Endothelial cell (in vitro differentiated cells): Measurements from ENCODE around the gene CRB2. TPM values are rescaled to one million over a fixed set of nuclear protein-coding genes. Genes with fewer than 3 reads are reported as not detected.

ENCODE experiments used
- DNase-seq: peaks from one replicate; pipeline ENCODE4 v3.0.0; 2021; ENCODE audit warnings: low spot score
- H3K27ac Mint-ChIP-seq: one replicate; pipeline ENCODE4 v1.8.0; 2021; ENCODE audit warnings: mixed read lengths, inconsistent platforms; ENCODE audit not compliant: unreplicated experiment
- H3K27me3 Mint-ChIP-seq: one replicate; pipeline ENCODE4 v1.8.0; 2021; ENCODE audit warnings: mild to moderate bottlenecking, moderate library complexity, mixed read lengths, inconsistent platforms; ENCODE audit not compliant: unreplicated experiment
- H3K36me3 Mint-ChIP-seq: one replicate; pipeline ENCODE4 v1.8.0; 2021; ENCODE audit warnings: mild to moderate bottlenecking, low read depth, mixed read lengths, inconsistent platforms; ENCODE audit not compliant: unreplicated experiment
- H3K4me1 Mint-ChIP-seq: one replicate; pipeline ENCODE4 v1.8.0; 2021; ENCODE audit warnings: mild to moderate bottlenecking, mixed read lengths, inconsistent platforms; ENCODE audit not compliant: unreplicated experiment
- H3K4me3 Mint-ChIP-seq: one replicate; pipeline ENCODE4 v1.8.0; 2021; ENCODE audit warnings: mild to moderate bottlenecking, mixed read lengths, inconsistent platforms; ENCODE audit not compliant: unreplicated experiment
- H3K9me3 Mint-ChIP-seq: one replicate; pipeline ENCODE4 v1.8.0; 2021; ENCODE audit warnings: mixed read lengths, inconsistent platforms; ENCODE audit not compliant: unreplicated experiment
- total RNA-seq: library from RNA; stranded (reverse); fragmentation: NEBNext Ultra II Directional; extraction: Animal tissue kit (Norgen Biotek cat#: 25700); gene quantifications from one replicate; pipeline ENCODE4 v1.2.1, GENCODE V29; 2021; ENCODE audit not compliant: unreplicated experiment
- TF ChIP-seq, protein P1 (sequence below): fragments of 200-600 bp; sonication (generic); IDR thresholded peaks from one replicate; pipeline ENCODE4 v1.5.0; 2021; ENCODE audit warnings: antibody characterized with exemption; ENCODE audit not compliant: unreplicated experiment

The CRB2 gene
- total RNA-seq, 1 donor from 2014 or later = 0.18 TPM

- TF ChIP-seq, protein P1, sequence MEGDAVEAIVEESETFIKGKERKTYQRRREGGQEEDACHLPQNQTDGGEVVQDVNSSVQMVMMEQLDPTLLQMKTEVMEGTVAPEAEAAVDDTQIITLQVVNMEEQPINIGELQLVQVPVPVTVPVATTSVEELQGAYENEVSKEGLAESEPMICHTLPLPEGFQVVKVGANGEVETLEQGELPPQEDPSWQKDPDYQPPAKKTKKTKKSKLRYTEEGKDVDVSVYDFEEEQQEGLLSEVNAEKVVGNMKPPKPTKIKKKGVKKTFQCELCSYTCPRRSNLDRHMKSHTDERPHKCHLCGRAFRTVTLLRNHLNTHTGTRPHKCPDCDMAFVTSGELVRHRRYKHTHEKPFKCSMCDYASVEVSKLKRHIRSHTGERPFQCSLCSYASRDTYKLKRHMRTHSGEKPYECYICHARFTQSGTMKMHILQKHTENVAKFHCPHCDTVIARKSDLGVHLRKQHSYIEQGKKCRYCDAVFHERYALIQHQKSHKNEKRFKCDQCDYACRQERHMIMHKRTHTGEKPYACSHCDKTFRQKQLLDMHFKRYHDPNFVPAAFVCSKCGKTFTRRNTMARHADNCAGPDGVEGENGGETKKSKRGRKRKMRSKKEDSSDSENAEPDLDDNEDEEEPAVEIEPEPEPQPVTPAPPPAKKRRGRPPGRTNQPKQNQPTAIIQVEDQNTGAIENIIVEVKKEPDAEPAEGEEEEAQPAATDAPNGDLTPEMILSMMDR = no peak
- peaks cover 2% of the 10 kb centered on the region for H3K27me3 Mint-ChIP-seq
- H3K4me1 Mint-ChIP-seq = no peaks in the 10 kb centered on the region
- H3K4me3 Mint-ChIP-seq = no peak overlapping the region
- no peak overlapping the region for H3K27ac Mint-ChIP-seq
- H3K9me3 Mint-ChIP-seq = no peaks in the 10 kb centered on the region
- DNase-seq = no peak
- peaks cover 8% of the 10 kb centered on the region for H3K36me3 Mint-ChIP-seq
Measured at GRCh38 chr9:123389070-123389469, 33.1 kb downstream of the CRB2 start.

- Mint-ChIP-seq H3K27ac (no peak overlapping the region), H3K36me3 (peaks cover 8% of the 10 kb centered on the region), H3K4me1 (peaks cover 3% of the 10 kb centered on the region), H3K9me3 (no peaks in the 10 kb centered on the region), H3K4me3 (no peak overlapping the region), H3K27me3 (peaks cover 4% of the 10 kb centered on the region)
- TF ChIP-seq, protein P1 = no peak
- DNase-seq = no peak
Measured at GRCh38 chr9:123389698-123390097, 33.7 kb downstream of the CRB2 start.

- peak overlapping the region; percentile 18 for H3K27ac Mint-ChIP-seq
- H3K27me3 Mint-ChIP-seq = peaks cover 6% of the 10 kb centered on the region
- H3K4me3 Mint-ChIP-seq = no peak overlapping the region
- no peak for DNase-seq
- TF ChIP-seq, protein P1 = no peak
- H3K9me3 Mint-ChIP-seq = no peaks in the 10 kb centered on the region
- peaks cover 6% of the 10 kb centered on the region for H3K4me1 Mint-ChIP-seq
- peaks cover 8% of the 10 kb centered on the region for H3K36me3 Mint-ChIP-seq
Measured at GRCh38 chr9:123390337-123391135, 34.5 kb downstream of the CRB2 start.

GRCh38 chr9:123391233-123391632 lies 35.2 kb downstream of the CRB2 start:
- Mint-ChIP-seq H3K27ac (no peak overlapping the region), H3K9me3 (no peaks in the 10 kb centered on the region), H3K36me3 (peaks cover 8% of the 10 kb centered on the region), H3K27me3 (peaks cover 6% of the 10 kb centered on the region), H3K4me3 (no peak overlapping the region), H3K4me1 (peaks cover 6% of the 10 kb centered on the region)
- DNase-seq = no peak
- TF ChIP-seq, protein P1 = no peak

DNA sequence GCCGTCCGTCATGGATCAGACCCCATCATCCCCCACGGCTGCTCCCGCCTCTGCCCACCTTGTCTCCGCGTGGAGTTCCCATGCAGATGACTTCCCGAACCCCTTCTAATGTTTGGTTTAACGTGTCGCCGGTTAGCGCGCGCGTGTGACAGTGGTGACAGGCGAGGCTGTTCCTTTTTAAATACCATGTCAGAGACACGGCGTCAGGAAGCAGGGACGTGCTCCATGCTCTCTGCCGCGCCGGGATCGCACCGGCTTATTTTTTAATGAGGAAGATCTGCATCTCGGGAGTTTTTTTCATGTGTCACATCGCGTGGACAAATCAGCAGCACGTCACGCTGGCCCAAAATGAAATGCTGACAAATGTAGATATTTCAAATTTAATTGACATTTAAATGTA lies 35.9 kb downstream of the CRB2 start:
- peaks cover 8% of the 10 kb centered on the region for H3K36me3 Mint-ChIP-seq
- H3K27ac Mint-ChIP-seq = peak overlapping the region; percentile 11

More for the DNA sequence above, 35.9 kb downstream of the CRB2 start:
- no peak for DNase-seq
- Mint-ChIP-seq H3K4me1 (peaks cover 6% of the 10 kb centered on the region), H3K4me3 (no peak overlapping the region), H3K9me3 (no peaks in the 10 kb centered on the region), H3K27me3 (peaks cover 6% of the 10 kb centered on the region)
- TF ChIP-seq, protein P1 = no peak
